Suprapubic skin (tissue), 4 donors: ENCODE measurements around the gene NRBP1.

ENCODE experiments used
- CTCF ChIP-seq, 2 donors: fragments of 200-600 bp in 1 of 2; fragments of 450-650 bp in 1 of 2; sonication (generic) in 1 of 2; IDR thresholded peaks; one replicate each; pipeline ENCODE4 v1.5.1; 2016 to 2019; ENCODE audit warnings: antibody characterized with exemption in 2 of 2, mild to moderate bottlenecking in 1 of 2, moderate library complexity in 1 of 2
- EP300 ChIP-seq: sonication (generic); formaldehyde crosslinking; IDR thresholded peaks from one replicate; pipeline ENCODE4 v1.6.1; 2017; ENCODE audit warnings: antibody characterized with exemption
- POLR2A ChIP-seq, 2 donors: fragments of 450-650 bp; IDR thresholded peaks; one replicate each; pipeline ENCODE4 v1.6.1; 2017; ENCODE audit warnings: antibody characterized with exemption in 2 of 2, mild to moderate bottlenecking in 2 of 2, moderate library complexity in 2 of 2
- POLR2AphosphoS5 ChIP-seq, 3 donors: sonication (generic); formaldehyde crosslinking; IDR thresholded peaks; one replicate each; pipeline ENCODE4 v1.6.1; 2017; ENCODE audit warnings: antibody characterized with exemption in 3 of 3

- TF ChIP-seq CTCF (IDR thresholded peaks at IDR 0.05) (no peak), POLR2AphosphoS5 (IDR thresholded peaks at IDR 0.05) (no peak), EP300 (no peak), POLR2A (IDR thresholded peaks at IDR 0.05) (no peak)
Measured at GRCh38 chr2:27485496-27485895, 57.1 kb downstream of the NRBP1 start.
